HEK293 (cell line): ENCODE data around the gene MRGPRD.

Source experiments
- CTCF ChIA-PET: fragments of 350-600 bp; formaldehyde crosslinking; extraction: SDS; loops from one replicate; lab custom pipeline; 2021; ENCODE audit warnings: antibody characterized with exemption; lab: Yijun Ruan, JAX
- POLR2A ChIA-PET: fragments of 300-600 bp; formaldehyde crosslinking; extraction: SDS; loops from one replicate; lab custom pipeline; 2020; ENCODE audit warnings: antibody characterized with exemption, inconsistent platforms; lab: Yijun Ruan, JAX
- H3K27ac ChIP-seq: fragments of 200-500 bp; sonication (Bioruptor generic); 2 replicates; pipeline ENCODE4 v1.5.1; 2014; ENCODE audit warnings: low read depth, low read length, control low read depth, inconsistent platforms; ENCODE audit errors: extremely low read depth
- H3K36me3 ChIP-seq, 2 experiments: fragments of 200-500 bp in 1 of 2; sonication (Bioruptor generic) in 1 of 2; 1 replicate in 1 of 2; 2 replicates in 1 of 2; pipeline ENCODE4 v1.5.1; 2014 to 2017; ENCODE audit warnings: inconsistent platforms in 2 of 2, low read length in 2 of 2; ENCODE audit not compliant: control insufficient read depth in 2 of 2, insufficient read depth in 1 of 2
- H3K4me1 ChIP-seq: fragments of 200-500 bp; sonication (Bioruptor generic); 2 replicates; pipeline ENCODE4 v1.5.1; 2014; ENCODE audit warnings: mild to moderate bottlenecking, low read length, inconsistent platforms; ENCODE audit not compliant: control insufficient read depth, insufficient read depth
- H3K4me3 ChIP-seq: 2 replicates; pipeline ENCODE4 v1.5.1; 2011; ENCODE audit warnings: low read depth, mild to moderate bottlenecking, control low read depth, low read length, moderate library complexity
- H3K9me3 ChIP-seq: fragments of 200-500 bp; sonication (Bioruptor generic); 2 replicates; pipeline ENCODE4 v1.5.1; 2014; ENCODE audit warnings: low read depth, low read length, inconsistent platforms; ENCODE audit not compliant: control insufficient read depth, insufficient read depth
- GLIS2 ChIP-seq: fragments of 450-650 bp; formaldehyde crosslinking; IDR thresholded peaks from 2 replicates; pipeline ENCODE4 v1.5.1; 2016; ENCODE audit warnings: missing biosample characterization, missing genetic modification characterization
- KLF9 ChIP-seq: fragments of 450-650 bp; formaldehyde crosslinking; IDR thresholded peaks from 2 replicates; pipeline ENCODE4 v1.5.1; 2016; ENCODE audit warnings: missing biosample characterization, missing genetic modification characterization, low read depth
- REPIN1 ChIP-seq: fragments of 450-650 bp; formaldehyde crosslinking; IDR thresholded peaks from 2 replicates; pipeline ENCODE4 v1.5.1; 2017; ENCODE audit warnings: missing biosample characterization, missing genetic modification characterization, low read depth
- SALL2 ChIP-seq: fragments of 450-650 bp; formaldehyde crosslinking; IDR thresholded peaks from 2 replicates; pipeline ENCODE4 v1.5.0; 2017; ENCODE audit warnings: missing biosample characterization, mild to moderate bottlenecking, missing genetic modification characterization, borderline replicate concordance
- ZBTB20 ChIP-seq: fragments of 450-650 bp; formaldehyde crosslinking; IDR thresholded peaks from 2 replicates; pipeline ENCODE4 v1.5.1; 2016; ENCODE audit warnings: missing biosample characterization, missing genetic modification characterization
- ZBTB7A ChIP-seq: fragments of 450-650 bp; formaldehyde crosslinking; IDR thresholded peaks from 2 replicates; pipeline ENCODE4 v1.5.1; 2016; ENCODE audit warnings: low read depth, missing biosample characterization, missing genetic modification characterization
- ZNF114 ChIP-seq: fragments of 450-650 bp; formaldehyde crosslinking; IDR thresholded peaks from 2 replicates; pipeline ENCODE4 v1.5.0; 2017; ENCODE audit warnings: missing biosample characterization, missing genetic modification characterization
- ZNF184 ChIP-seq: fragments of 450-650 bp; IDR thresholded peaks from 2 replicates; pipeline ENCODE4 v1.5.1; 2018; ENCODE audit warnings: missing biosample characterization, mild to moderate bottlenecking, missing genetic modification characterization
- ZNF223 ChIP-seq: fragments of 450-650 bp; formaldehyde crosslinking; IDR thresholded peaks from 2 replicates; pipeline ENCODE4 v1.5.1; 2016; ENCODE audit warnings: missing biosample characterization, missing genetic modification characterization
- ZNF37A ChIP-seq: fragments of 450-650 bp; IDR thresholded peaks from 2 replicates; pipeline ENCODE4 v1.5.1; 2018; ENCODE audit warnings: missing biosample characterization, missing genetic modification characterization
- ZNF48 ChIP-seq: fragments of 450-650 bp; formaldehyde crosslinking; IDR thresholded peaks from 2 replicates; pipeline ENCODE4 v1.5.1; 2016; ENCODE audit warnings: missing biosample characterization, missing genetic modification characterization
- ZNF501 ChIP-seq: fragments of 450-650 bp; formaldehyde crosslinking; IDR thresholded peaks from 2 replicates; pipeline ENCODE4 v1.5.1; 2016; ENCODE audit warnings: missing biosample characterization, missing genetic modification characterization
- ZNF514 ChIP-seq: fragments of 450-650 bp; formaldehyde crosslinking; IDR thresholded peaks from 2 replicates; pipeline ENCODE4 v1.5.1; 2016; ENCODE audit warnings: missing biosample characterization, missing genetic modification characterization
- ZNF555 ChIP-seq: fragments of 450-650 bp; formaldehyde crosslinking; conservative IDR thresholded peaks from 2 replicates; pipeline ENCODE4 v1.5.1; 2017; ENCODE audit warnings: missing biosample characterization, mild to moderate bottlenecking, missing genetic modification characterization, inconsistent platforms
- ZNF658 ChIP-seq: fragments of 450-650 bp; formaldehyde crosslinking; IDR thresholded peaks from 2 replicates; pipeline ENCODE4; 2016; ENCODE audit warnings: missing biosample characterization, missing genetic modification characterization
- ZNF791 ChIP-seq: fragments of 450-650 bp; formaldehyde crosslinking; IDR thresholded peaks from 2 replicates; pipeline ENCODE4 v1.5.1; 2016; ENCODE audit warnings: missing biosample characterization, missing genetic modification characterization
- ZNF792 ChIP-seq: fragments of 450-650 bp; formaldehyde crosslinking; IDR thresholded peaks from 2 replicates; pipeline ENCODE4 v1.5.1; 2016; ENCODE audit warnings: missing biosample characterization, missing genetic modification characterization
- ZSCAN30 ChIP-seq: fragments of 450-650 bp; IDR thresholded peaks from 2 replicates; pipeline ENCODE4 v1.5.1; 2018; ENCODE audit warnings: missing biosample characterization, mild to moderate bottlenecking, missing genetic modification characterization, moderate library complexity
- TF ChIP-seq, protein P1 (sequence below): fragments of 450-650 bp; formaldehyde crosslinking; conservative IDR thresholded peaks from 2 replicates; pipeline ENCODE4 v1.5.1; 2016; ENCODE audit warnings: low read depth, missing biosample characterization, missing genetic modification characterization
- TF ChIP-seq, protein P2 (sequence below): fragments of 450-650 bp; formaldehyde crosslinking; IDR thresholded peaks from 2 replicates; pipeline ENCODE4 v1.5.1; 2016; ENCODE audit warnings: missing biosample characterization, missing genetic modification characterization
- TF ChIP-seq, protein P3 (sequence below): fragments of 450-650 bp; formaldehyde crosslinking; IDR thresholded peaks from 2 replicates; pipeline ENCODE4 v1.5.1; 2016; ENCODE audit warnings: missing biosample characterization, missing genetic modification characterization
- TF ChIP-seq, protein P4 (sequence below): fragments of 450-650 bp; formaldehyde crosslinking; IDR thresholded peaks from 2 replicates; pipeline ENCODE4 v1.5.1; 2016; ENCODE audit warnings: missing biosample characterization, missing genetic modification characterization, borderline replicate concordance

MRGPRD gene

DNA sequence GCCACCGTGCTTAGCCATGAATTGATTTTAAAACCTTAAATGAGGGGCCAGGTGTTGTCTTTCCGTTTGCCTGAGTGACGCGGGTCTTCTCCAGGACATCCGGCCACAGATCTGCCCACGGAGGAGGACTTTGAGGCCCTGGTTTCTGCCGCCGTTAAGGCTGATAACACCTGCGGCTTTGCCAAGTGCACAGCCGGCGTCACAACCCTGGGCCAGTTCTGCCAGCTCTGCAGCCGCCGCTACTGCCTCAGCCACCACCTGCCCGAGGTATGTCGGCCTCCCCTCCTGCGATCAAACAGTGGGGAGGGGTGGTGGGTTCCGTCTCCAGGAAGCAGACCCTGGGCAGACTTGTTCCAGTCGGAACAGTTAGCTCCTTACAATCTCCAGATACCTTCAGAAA is 42.7 kb downstream of the MRGPRD start (continued):
- no peak for TF ChIP-seq SALL2
- no peak for TF ChIP-seq GLIS2 (tag by site-specific recombination)
- TF ChIP-seq, protein P1, sequence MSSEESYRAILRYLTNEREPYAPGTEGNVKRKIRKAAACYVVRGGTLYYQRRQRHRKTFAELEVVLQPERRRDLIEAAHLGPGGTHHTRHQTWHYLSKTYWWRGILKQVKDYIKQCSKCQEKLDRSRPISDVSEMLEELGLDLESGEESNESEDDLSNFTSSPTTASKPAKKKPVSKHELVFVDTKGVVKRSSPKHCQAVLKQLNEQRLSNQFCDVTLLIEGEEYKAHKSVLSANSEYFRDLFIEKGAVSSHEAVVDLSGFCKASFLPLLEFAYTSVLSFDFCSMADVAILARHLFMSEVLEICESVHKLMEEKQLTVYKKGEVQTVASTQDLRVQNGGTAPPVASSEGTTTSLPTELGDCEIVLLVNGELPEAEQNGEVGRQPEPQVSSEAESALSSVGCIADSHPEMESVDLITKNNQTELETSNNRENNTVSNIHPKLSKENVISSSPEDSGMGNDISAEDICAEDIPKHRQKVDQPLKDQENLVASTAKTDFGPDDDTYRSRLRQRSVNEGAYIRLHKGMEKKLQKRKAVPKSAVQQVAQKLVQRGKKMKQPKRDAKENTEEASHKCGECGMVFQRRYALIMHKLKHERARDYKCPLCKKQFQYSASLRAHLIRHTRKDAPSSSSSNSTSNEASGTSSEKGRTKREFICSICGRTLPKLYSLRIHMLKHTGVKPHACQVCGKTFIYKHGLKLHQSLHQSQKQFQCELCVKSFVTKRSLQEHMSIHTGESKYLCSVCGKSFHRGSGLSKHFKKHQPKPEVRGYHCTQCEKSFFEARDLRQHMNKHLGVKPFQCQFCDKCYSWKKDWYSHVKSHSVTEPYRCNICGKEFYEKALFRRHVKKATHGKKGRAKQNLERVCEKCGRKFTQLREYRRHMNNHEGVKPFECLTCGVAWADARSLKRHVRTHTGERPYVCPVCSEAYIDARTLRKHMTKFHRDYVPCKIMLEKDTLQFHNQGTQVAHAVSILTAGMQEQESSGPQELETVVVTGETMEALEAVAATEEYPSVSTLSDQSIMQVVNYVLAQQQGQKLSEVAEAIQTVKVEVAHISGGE (tag by site-specific recombination), result no peak

DNA sequence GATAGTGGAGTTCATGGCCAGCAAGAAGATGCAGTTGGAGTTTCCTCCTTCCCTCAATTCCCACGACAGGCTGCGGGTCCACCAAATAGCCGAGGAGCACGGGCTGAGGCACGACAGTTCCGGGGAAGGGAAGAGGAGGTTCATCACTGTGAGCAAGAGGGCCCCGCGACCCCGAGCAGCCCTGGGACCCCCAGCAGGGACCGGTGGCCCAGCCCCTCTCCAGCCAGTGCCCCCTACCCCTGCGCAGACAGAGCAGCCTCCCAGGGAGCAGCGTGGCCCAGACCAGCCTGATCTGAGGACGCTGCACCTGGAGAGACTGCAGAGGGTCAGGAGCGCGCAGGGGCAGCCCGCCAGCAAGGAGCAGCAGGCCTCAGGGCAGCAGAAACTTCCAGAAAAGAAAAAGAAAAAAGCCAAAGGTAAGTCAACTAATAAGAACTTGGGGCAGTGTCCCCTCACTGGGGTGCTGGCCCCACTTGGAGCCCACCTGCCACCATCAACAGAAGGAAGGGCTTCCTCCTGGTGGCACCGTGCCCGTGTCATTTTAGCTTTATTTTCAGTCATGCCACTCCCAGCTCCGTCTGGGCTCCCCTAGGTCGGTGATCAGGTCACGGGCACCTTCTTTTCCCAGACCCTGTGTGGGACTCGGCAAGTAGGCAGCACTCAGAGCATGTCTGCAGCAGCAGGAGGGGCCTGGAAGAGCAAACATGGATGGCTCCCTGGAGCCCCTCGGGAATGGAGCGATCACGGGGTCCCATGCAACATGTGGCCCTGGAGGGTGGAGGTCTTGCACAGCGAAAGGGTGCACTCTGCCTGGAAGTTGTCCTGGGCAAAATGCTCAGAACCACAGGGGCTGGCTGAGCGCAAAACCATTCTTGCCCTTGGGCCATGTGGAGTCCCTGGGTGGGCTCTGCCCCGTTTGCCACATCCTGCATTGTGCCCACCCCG is 43.8 kb downstream of the MRGPRD start:
- H3K9me3 ChIP-seq, result no peaks in the 10 kb centered on the region
- no peak overlapping the region for H3K4me3 ChIP-seq
- peaks cover 0 to 85% of the 10 kb centered on the region in 2 experiments; a peak in 1 of 3 replicates for H3K36me3 ChIP-seq
- POLR2A ChIA-PET, result no interaction called here
- CTCF ChIA-PET, result no interaction called here
- TF ChIP-seq, protein P2, sequence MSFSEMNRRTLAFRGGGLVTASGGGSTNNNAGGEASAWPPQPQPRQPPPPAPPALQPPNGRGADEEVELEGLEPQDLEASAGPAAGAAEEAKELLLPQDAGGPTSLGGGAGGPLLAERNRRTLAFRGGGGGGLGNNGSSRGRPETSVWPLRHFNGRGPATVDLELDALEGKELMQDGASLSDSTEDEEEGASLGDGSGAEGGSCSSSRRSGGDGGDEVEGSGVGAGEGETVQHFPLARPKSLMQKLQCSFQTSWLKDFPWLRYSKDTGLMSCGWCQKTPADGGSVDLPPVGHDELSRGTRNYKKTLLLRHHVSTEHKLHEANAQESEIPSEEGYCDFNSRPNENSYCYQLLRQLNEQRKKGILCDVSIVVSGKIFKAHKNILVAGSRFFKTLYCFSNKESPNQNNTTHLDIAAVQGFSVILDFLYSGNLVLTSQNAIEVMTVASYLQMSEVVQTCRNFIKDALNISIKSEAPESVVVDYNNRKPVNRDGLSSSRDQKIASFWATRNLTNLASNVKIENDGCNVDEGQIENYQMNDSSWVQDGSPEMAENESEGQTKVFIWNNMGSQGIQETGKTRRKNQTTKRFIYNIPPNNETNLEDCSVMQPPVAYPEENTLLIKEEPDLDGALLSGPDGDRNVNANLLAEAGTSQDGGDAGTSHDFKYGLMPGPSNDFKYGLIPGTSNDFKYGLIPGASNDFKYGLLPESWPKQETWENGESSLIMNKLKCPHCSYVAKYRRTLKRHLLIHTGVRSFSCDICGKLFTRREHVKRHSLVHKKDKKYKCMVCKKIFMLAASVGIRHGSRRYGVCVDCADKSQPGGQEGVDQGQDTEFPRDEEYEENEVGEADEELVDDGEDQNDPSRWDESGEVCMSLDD (tag by site-specific recombination), result no peak
- TF ChIP-seq ZNF791 (tag by site-specific recombination), result no peak
- TF ChIP-seq ZNF223 (tag by site-specific recombination), result no peak
- no peak for TF ChIP-seq ZSCAN30 (tag by site-specific recombination)
- no peak for TF ChIP-seq ZNF501 (tag by site-specific recombination)
- no peak for TF ChIP-seq ZNF37A (tag by site-specific recombination)
- no peak for TF ChIP-seq ZNF48
- TF ChIP-seq ZNF514 (tag by site-specific recombination), result no peak
- TF ChIP-seq KLF9 (tag by site-specific recombination), result no peak
- no peak for TF ChIP-seq ZBTB7A (tag by site-specific recombination)
- TF ChIP-seq REPIN1 (tag by site-specific recombination), result no peak
- TF ChIP-seq ZNF555 (tag by site-specific recombination), result no peak
- no peak for TF ChIP-seq ZNF792 (tag by site-specific recombination)
- no peak for TF ChIP-seq ZNF114 (tag by site-specific recombination)
- TF ChIP-seq ZNF184 (tag by site-specific recombination), result no peak
- TF ChIP-seq, protein P3, sequence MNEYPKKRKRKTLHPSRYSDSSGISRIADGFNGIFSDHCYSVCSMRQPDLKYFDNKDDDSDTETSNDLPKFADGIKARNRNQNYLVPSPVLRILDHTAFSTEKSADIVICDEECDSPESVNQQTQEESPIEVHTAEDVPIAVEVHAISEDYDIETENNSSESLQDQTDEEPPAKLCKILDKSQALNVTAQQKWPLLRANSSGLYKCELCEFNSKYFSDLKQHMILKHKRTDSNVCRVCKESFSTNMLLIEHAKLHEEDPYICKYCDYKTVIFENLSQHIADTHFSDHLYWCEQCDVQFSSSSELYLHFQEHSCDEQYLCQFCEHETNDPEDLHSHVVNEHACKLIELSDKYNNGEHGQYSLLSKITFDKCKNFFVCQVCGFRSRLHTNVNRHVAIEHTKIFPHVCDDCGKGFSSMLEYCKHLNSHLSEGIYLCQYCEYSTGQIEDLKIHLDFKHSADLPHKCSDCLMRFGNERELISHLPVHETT, result no peak
- TF ChIP-seq, protein P4, sequence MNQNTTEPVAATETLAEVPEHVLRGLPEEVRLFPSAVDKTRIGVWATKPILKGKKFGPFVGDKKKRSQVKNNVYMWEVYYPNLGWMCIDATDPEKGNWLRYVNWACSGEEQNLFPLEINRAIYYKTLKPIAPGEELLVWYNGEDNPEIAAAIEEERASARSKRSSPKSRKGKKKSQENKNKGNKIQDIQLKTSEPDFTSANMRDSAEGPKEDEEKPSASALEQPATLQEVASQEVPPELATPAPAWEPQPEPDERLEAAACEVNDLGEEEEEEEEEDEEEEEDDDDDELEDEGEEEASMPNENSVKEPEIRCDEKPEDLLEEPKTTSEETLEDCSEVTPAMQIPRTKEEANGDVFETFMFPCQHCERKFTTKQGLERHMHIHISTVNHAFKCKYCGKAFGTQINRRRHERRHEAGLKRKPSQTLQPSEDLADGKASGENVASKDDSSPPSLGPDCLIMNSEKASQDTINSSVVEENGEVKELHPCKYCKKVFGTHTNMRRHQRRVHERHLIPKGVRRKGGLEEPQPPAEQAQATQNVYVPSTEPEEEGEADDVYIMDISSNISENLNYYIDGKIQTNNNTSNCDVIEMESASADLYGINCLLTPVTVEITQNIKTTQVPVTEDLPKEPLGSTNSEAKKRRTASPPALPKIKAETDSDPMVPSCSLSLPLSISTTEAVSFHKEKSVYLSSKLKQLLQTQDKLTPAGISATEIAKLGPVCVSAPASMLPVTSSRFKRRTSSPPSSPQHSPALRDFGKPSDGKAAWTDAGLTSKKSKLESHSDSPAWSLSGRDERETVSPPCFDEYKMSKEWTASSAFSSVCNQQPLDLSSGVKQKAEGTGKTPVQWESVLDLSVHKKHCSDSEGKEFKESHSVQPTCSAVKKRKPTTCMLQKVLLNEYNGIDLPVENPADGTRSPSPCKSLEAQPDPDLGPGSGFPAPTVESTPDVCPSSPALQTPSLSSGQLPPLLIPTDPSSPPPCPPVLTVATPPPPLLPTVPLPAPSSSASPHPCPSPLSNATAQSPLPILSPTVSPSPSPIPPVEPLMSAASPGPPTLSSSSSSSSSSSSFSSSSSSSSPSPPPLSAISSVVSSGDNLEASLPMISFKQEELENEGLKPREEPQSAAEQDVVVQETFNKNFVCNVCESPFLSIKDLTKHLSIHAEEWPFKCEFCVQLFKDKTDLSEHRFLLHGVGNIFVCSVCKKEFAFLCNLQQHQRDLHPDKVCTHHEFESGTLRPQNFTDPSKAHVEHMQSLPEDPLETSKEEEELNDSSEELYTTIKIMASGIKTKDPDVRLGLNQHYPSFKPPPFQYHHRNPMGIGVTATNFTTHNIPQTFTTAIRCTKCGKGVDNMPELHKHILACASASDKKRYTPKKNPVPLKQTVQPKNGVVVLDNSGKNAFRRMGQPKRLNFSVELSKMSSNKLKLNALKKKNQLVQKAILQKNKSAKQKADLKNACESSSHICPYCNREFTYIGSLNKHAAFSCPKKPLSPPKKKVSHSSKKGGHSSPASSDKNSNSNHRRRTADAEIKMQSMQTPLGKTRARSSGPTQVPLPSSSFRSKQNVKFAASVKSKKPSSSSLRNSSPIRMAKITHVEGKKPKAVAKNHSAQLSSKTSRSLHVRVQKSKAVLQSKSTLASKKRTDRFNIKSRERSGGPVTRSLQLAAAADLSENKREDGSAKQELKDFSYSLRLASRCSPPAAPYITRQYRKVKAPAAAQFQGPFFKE (tag by site-specific recombination), result no peak
- TF ChIP-seq ZBTB20 (tag by site-specific recombination), result no peak
- no peak for TF ChIP-seq ZNF658 (tag by site-specific recombination)
- H3K27ac ChIP-seq, result no peak overlapping the region
- H3K4me1 ChIP-seq, result no peaks in the 10 kb centered on the region
